A549 (cell line): Measurements from ENCODE around the gene PRDX5. TPM values are rescaled to one million over a fixed set of nuclear protein-coding genes. Genes with fewer than 3 reads are reported as not detected.

Source experiments
- ATAC-seq, 2 experiments: fragments of 200-7000 bp in 1 of 2; fragments of >200 bp in 1 of 2; cut with Nextera tagmentation in 1 of 2; cut with Tn5 transposase in 1 of 2; 3 replicates each; pipeline versions ENCODE4 v1.8.0 to v1.9.1; 2018 to 2020; ENCODE audit warnings: mild to moderate bottlenecking in 1 of 2, moderate library complexity in 1 of 2
- CTCF ChIA-PET: fragments of 300-600 bp; sonication (Branson Sonifier 250); formaldehyde crosslinking; extraction: SDS; loops from one replicate; lab custom pipeline; 2021; ENCODE audit warnings: antibody characterized with exemption, inconsistent platforms; lab: Yijun Ruan, JAX
- POLR2A ChIA-PET: fragments of 350-600 bp; formaldehyde crosslinking; extraction: SDS; loops from one replicate; lab custom pipeline; 2021; ENCODE audit warnings: antibody characterized with exemption, inconsistent platforms; lab: Yijun Ruan, JAX
- DNase-seq, 2 experiments: peaks; one replicate each; pipeline versions ENCODE4 v3.0.0 to v3.0.0-alpha.2; 2011 to 2016; ENCODE audit warnings: low read depth in 1 of 2, low spot score in 1 of 2
- FAIRE-seq: peaks from 2 replicates; lab custom pipeline; 2011; peaks lifted over from hg19 to GRCh38; lab: Jason Lieb, UNC
- H3K27ac ChIP-seq, 2 experiments: fragments of >200 bp; sonication (Bioruptor Twin); formaldehyde crosslinking; 3 replicates each; pipeline ENCODE4 v1.5.1; 2016 to 2017
- H3K4me1 ChIP-seq: fragments of >200 bp; sonication (Bioruptor Twin); formaldehyde crosslinking; 3 replicates; pipeline ENCODE4 v1.6.1; 2016
- H3K4me2 ChIP-seq: fragments of >200 bp; sonication (Bioruptor Twin); formaldehyde crosslinking; 3 replicates; pipeline ENCODE4 v1.6.1; 2016
- H3K4me3 ChIP-seq: fragments of >200 bp; sonication (Bioruptor Twin); formaldehyde crosslinking; 3 replicates; pipeline ENCODE4 v1.5.1; 2016
- H3K9me3 ChIP-seq: fragments of >200 bp; sonication (Bioruptor Twin); formaldehyde crosslinking; 3 replicates; pipeline ENCODE4 v1.6.1; 2016
- BCL3 ChIP-seq: fragments of >200 bp; sonication (Bioruptor Twin); formaldehyde crosslinking; IDR thresholded peaks from 3 replicates; pipeline ENCODE4 v1.6.1; 2016
- BHLHE40 ChIP-seq: IDR thresholded peaks from 2 replicates; pipeline ENCODE4 v1.6.1; 2012; ENCODE audit warnings: low read depth, low read length, inconsistent platforms
- CBX8 ChIP-seq: fragments of 200-600 bp; sonication (generic); IDR thresholded peaks from 2 replicates; pipeline ENCODE4 v1.6.1; 2016
- CEBPB ChIP-seq, 2 experiments: fragments of >200 bp in 1 of 2; sonication (Bioruptor Twin) in 1 of 2; formaldehyde crosslinking in 1 of 2; IDR thresholded peaks; 2 replicates each; pipeline ENCODE4 v1.6.1; 2012 to 2016
- CHD2 ChIP-seq: fragments of 150-350 bp; IDR thresholded peaks from 2 replicates; pipeline ENCODE4 v1.6.1; 2014; ENCODE audit warnings: low read length; ENCODE audit not compliant: partially characterized antibody
- CHD4 ChIP-seq: fragments of 200-600 bp; sonication (generic); IDR thresholded peaks from 2 replicates; pipeline ENCODE4 v1.6.1; 2016; ENCODE audit warnings: antibody characterized with exemption, mild to moderate bottlenecking, borderline replicate concordance
- E2F6 ChIP-seq: IDR thresholded peaks from 2 replicates; pipeline ENCODE4 v1.6.1; 2012; ENCODE audit warnings: low read depth, borderline replicate concordance
- EHF ChIP-seq: fragments of 250-450 bp; sonication (Bioruptor Pico); IDR thresholded peaks from 2 replicates; pipeline ENCODE4 v1.5.0; 2020; ENCODE audit warnings: mild to moderate bottlenecking
- FOSB ChIP-seq: fragments of 250-450 bp; sonication (Bioruptor Pico); IDR thresholded peaks from 2 replicates; pipeline ENCODE4 v1.5.0; 2020; ENCODE audit warnings: mild to moderate bottlenecking, moderate library complexity
- GATA3 ChIP-seq: IDR thresholded peaks from 2 replicates; pipeline ENCODE4 v1.6.1; 2012; ENCODE audit warnings: borderline replicate concordance
- HES2 ChIP-seq: fragments of >200 bp; sonication (Bioruptor Twin); formaldehyde crosslinking; IDR thresholded peaks from 2 replicates; pipeline ENCODE4 v1.6.1; 2016
- HOXB13 ChIP-seq: fragments of 250-450 bp; sonication (Bioruptor Pico); IDR thresholded peaks from 2 replicates; pipeline ENCODE4 v1.5.0; 2020; ENCODE audit warnings: low read depth, mild to moderate bottlenecking, moderate library complexity
- HOXB5 ChIP-seq: fragments of 250-450 bp; sonication (Bioruptor Pico); IDR thresholded peaks from 2 replicates; pipeline ENCODE4 v1.5.0; 2020; ENCODE audit warnings: mild to moderate bottlenecking, moderate library complexity
- JUN ChIP-seq, 2 experiments: fragments of >200 bp; sonication (Bioruptor Twin); formaldehyde crosslinking; IDR thresholded peaks; 2 replicates in 1 of 2; 3 replicates in 1 of 2; pipeline ENCODE4 v1.6.1; 2016 to 2017
- JUNB ChIP-seq: fragments of >200 bp; sonication (Bioruptor Twin); formaldehyde crosslinking; IDR thresholded peaks from 2 replicates; pipeline ENCODE4 v1.6.1; 2016
- KDM1A ChIP-seq: fragments of 200-600 bp; sonication (generic); IDR thresholded peaks from 2 replicates; pipeline ENCODE4 v1.6.1; 2016; ENCODE audit warnings: low read depth, mild to moderate bottlenecking
- KDM5A ChIP-seq: fragments of 200-600 bp; sonication (generic); IDR thresholded peaks from 2 replicates; pipeline ENCODE4 v1.6.1; 2016; ENCODE audit warnings: antibody characterized with exemption, mild to moderate bottlenecking
- MAFK ChIP-seq: fragments of 450-650 bp; IDR thresholded peaks from 2 replicates; pipeline ENCODE4 v1.6.1; 2014; ENCODE audit not compliant: partially characterized antibody
- MAX ChIP-seq: IDR thresholded peaks from 2 replicates; pipeline ENCODE4 v1.6.1; 2012
- MYC ChIP-seq: IDR thresholded peaks from 2 replicates; pipeline ENCODE4 v1.6.1; 2012; ENCODE audit warnings: mild to moderate bottlenecking, inconsistent platforms, low read length, improper control_type of control experiment, borderline replicate concordance
- NR3C1 ChIP-seq: fragments of >200 bp; sonication (Bioruptor Twin); formaldehyde crosslinking; IDR thresholded peaks from 3 replicates; pipeline ENCODE4 v1.6.1; 2017
- RARB ChIP-seq: fragments of 250-450 bp; sonication (Bioruptor Pico); IDR thresholded peaks from 2 replicates; pipeline ENCODE4 v1.8.0; 2021; ENCODE audit warnings: mild to moderate bottlenecking, moderate library complexity
- SREBF2 ChIP-seq: fragments of 450-650 bp; IDR thresholded peaks from 2 replicates; pipeline ENCODE4 v1.6.1; 2014; ENCODE audit warnings: mild to moderate bottlenecking, moderate library complexity
- TP53 ChIP-seq: fragments of 250-450 bp; sonication (Bioruptor Pico); IDR thresholded peaks from 2 replicates; pipeline ENCODE4 v1.5.0; 2021; ENCODE audit warnings: mild to moderate bottlenecking, moderate library complexity
- USF2 ChIP-seq: fragments of 450-650 bp; IDR thresholded peaks from 2 replicates; pipeline ENCODE4 v1.6.1; 2014; ENCODE audit warnings: antibody characterized with exemption
- ZC3H11A ChIP-seq: fragments of 450-650 bp; IDR thresholded peaks from 2 replicates; pipeline ENCODE4 v1.6.1; 2014; ENCODE audit warnings: antibody characterized with exemption, mild to moderate bottlenecking
- WGBS: methylation state at CpG from one replicate; pipeline ENCODE4 v1.1.6; 2017; ENCODE audit errors: missing lambda C conversion rate; 5-methylcytosine and 5-hydroxymethylcytosine counted together
- polyA plus RNA-seq, 4 experiments: library from polyadenylated mRNA; depleted of rRNA in 3 of 4; stranded (reverse); fragments of >200 nt; fragmentation: RNase III in 1 of 4; extraction: RNeasy Plus Mini Kit Qiagen cat#74134 plus additional on column Dnase treatment in 1 of 4; gene quantifications; 2 replicates in 3 of 4; 3 replicates in 1 of 4; pipeline ENCODE4 v1.2.3, GENCODE V29; 2011 to 2017
- TF ChIP-seq, protein P1 (sequence below): fragments of >200 bp; sonication (Bioruptor Twin); formaldehyde crosslinking; IDR thresholded peaks from 3 replicates; pipeline ENCODE4 v1.5.1; 2016
- TF ChIP-seq, protein P2 (sequence below): fragments of 250-450 bp; sonication (Bioruptor Pico); IDR thresholded peaks from 2 replicates; pipeline ENCODE4 v1.5.0; 2020; ENCODE audit warnings: low read depth, mild to moderate bottlenecking, moderate library complexity
- TF ChIP-seq, protein P3 (sequence below): IDR thresholded peaks from 2 replicates; pipeline ENCODE4 v1.6.1; 2012

The PRDX5 gene
- polyA plus RNA-seq, 2 of the 4 experiments (the other 2 are of a cell fraction), result 377 to 491 TPM

DNA sequence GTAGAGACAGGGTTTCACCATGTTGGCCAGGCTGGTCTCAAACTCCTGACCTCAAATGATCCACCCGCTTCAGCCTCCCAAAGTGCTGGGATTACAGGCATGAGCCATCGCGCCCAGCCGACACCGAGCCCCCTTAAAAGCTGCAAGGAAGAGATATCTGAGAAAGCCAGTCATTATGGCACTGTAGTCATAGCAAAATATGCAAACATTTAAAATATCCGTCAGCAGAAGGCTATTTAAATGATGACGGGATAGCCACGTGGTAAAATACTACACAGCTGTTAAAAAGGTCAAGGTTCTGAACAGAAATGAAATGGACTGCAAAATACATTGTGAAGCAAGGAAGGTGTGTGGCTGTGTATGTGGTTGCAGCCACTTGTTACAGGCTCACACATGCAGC lies 15.6 kb downstream of the PRDX5 start:
- Histone ChIP-seq H3K27ac (peak overlapping the region in 1 of 2 experiments; percentile 91; a peak in 2 of 6 replicates), H3K4me3 (no peak overlapping the region), H3K4me1 (peaks cover 36% of the 10 kb centered on the region), H3K4me2 (no peak overlapping the region), H3K9me3 (no peaks in the 10 kb centered on the region)
- 96% methylated on average over 8 of the region's 8 CpGs for WGBS
- no peak for FAIRE-seq
- no peak for ATAC-seq
- DNase-seq, result no peak
- CTCF ChIA-PET, result interaction anchor here (2.2 to 33.9 kb wide), 4 partner anchors 11 to 37 kb away, joined by 5 to 996 read pairs (median 177); partner anchors contain the start of genes CATSPERZ, CCDC88B, ESRRA and PRDX5
- TF ChIP-seq E2F6 (no peak), EHF (CRISPR knock-in tag) (no peak), CHD4 (no peak), FOSB (CRISPR knock-in tag) (no peak), SREBF2 (no peak), HOXB13 (no peak), JUNB (no peak), RARB (CRISPR knock-in tag) (no peak), MAFK (no peak), KDM5A (no peak)
- TF ChIP-seq, protein P1, sequence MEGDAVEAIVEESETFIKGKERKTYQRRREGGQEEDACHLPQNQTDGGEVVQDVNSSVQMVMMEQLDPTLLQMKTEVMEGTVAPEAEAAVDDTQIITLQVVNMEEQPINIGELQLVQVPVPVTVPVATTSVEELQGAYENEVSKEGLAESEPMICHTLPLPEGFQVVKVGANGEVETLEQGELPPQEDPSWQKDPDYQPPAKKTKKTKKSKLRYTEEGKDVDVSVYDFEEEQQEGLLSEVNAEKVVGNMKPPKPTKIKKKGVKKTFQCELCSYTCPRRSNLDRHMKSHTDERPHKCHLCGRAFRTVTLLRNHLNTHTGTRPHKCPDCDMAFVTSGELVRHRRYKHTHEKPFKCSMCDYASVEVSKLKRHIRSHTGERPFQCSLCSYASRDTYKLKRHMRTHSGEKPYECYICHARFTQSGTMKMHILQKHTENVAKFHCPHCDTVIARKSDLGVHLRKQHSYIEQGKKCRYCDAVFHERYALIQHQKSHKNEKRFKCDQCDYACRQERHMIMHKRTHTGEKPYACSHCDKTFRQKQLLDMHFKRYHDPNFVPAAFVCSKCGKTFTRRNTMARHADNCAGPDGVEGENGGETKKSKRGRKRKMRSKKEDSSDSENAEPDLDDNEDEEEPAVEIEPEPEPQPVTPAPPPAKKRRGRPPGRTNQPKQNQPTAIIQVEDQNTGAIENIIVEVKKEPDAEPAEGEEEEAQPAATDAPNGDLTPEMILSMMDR, result no peak
- POLR2A ChIA-PET, result interaction anchor here (2.8 kb wide), 1 partner anchor 16 kb away, joined by 45 read pairs; the partner anchor contains the start of genes PRDX5 and TRMT112

DNA sequence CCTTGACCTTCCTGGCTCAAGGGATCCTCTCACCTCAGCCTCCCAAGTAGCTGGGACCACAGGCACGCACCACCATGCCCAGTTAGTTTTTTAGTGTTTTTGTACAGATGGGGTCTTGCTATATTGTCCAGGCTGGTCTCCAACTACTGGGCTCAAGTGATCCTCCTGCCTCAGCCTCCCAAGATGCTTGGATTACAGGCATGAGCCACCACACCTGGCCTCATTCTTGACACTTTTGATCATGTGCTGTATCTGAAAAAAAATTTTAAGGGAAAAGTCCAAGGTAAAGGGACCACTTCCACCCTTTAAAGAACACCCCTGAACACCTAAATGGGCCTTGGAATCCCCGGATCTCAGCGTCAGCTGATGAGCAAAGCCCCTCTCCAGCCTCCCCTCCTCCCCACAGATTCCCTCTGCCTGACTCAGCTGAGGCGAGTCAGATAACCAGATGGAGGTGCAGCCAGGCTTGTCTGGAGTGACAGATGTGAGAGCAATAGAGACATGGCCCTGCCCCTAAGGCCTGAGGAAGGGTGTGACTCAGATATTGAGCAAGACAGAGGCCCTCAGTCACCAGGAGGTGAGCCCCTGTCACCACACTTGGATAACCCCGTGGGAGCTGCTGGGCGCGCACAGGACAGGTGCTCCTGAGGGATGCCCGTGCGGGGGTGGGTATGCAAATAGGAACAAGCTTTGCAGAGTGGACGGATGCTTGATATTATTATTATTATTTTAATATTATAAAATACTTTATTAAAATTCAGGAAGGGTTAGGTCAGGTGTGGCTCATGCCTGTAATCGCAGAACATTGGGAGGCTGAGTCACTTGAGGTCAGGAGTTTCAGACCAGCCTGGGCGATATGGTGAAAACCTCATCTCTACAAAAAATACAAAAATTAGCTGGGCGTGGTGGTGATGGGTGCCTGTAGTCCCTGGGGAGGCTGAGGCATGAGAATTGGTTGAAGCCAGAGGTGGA lies 17.1 kb downstream of the PRDX5 start:
- Histone ChIP-seq H3K4me3 (no peak overlapping the region), H3K9me3 (no peaks in the 10 kb centered on the region), H3K4me1 (peaks cover 36% of the 10 kb centered on the region), H3K4me2 (peak overlapping the region; percentile 70), H3K27ac (peak overlapping the region; percentile 51 to 91)
- peak; percentile 96 to 97 for DNase-seq
- FAIRE-seq, result no peak
- ChIA-PET CTCF (interaction anchor here (1.0 to 33.9 kb wide), 6 partner anchors 9 to 25 kb away, joined by 3 to 996 read pairs (median 6); partner anchors contain the start of genes CATSPERZ, ESRRA, PRDX5 and TRMT112), POLR2A (interaction anchor here (0.8 to 1.8 kb wide), 3 partner anchors 18 to 31 kb away, joined by 3 to 19 read pairs (median 4); partner anchors contain the start of genes PRDX5 and TRMT112)
- peak; percentile 87 to 94 for ATAC-seq
- WGBS, result 8% methylated on average over 13 of the region's 13 CpGs
- TF ChIP-seq MAX (0 out of 2 replicates have a peak, but pooled peaks have one; percentile 53), NR3C1 (no peak), JUNB (peak; percentile 88), HES2 (0 out of 2 replicates have a peak, but pooled peaks have one; percentile 56), CEBPB (IDR thresholded peaks at IDR 0.05) (peak; percentile 92 to 98), KDM1A (peak; percentile 80; the same call in 1 of the 2 replicates), HOXB5 (CRISPR knock-in tag) (0 out of 2 replicates have a peak, but pooled peaks have one; percentile 54), USF2 (peak; percentile 44; the same call in 1 of the 2 replicates), GATA3 (peak; percentile 75; the same call in 1 of the 2 replicates), JUN (IDR thresholded peaks at IDR 0.05) (peak; percentile 44 to 65; a peak in 2 of 5 replicates), CHD2 (peak; percentile 21), MYC (peak; percentile 56; the same call in 1 of the 2 replicates), TP53 (no peak), BHLHE40 (0 out of 2 replicates have a peak, but pooled peaks have one; percentile 31), MAFK (peak; percentile 44), ZC3H11A (no peak), BCL3 (0 out of 3 replicates have a peak, but pooled peaks have one; percentile 24), CBX8 (no peak)
- TF ChIP-seq, protein P2, sequence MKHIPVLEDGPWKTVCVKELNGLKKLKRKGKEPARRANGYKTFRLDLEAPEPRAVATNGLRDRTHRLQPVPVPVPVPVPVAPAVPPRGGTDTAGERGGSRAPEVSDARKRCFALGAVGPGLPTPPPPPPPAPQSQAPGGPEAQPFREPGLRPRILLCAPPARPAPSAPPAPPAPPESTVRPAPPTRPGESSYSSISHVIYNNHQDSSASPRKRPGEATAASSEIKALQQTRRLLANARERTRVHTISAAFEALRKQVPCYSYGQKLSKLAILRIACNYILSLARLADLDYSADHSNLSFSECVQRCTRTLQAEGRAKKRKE (CRISPR knock-in tag), result no peak
- TF ChIP-seq, protein P3, sequence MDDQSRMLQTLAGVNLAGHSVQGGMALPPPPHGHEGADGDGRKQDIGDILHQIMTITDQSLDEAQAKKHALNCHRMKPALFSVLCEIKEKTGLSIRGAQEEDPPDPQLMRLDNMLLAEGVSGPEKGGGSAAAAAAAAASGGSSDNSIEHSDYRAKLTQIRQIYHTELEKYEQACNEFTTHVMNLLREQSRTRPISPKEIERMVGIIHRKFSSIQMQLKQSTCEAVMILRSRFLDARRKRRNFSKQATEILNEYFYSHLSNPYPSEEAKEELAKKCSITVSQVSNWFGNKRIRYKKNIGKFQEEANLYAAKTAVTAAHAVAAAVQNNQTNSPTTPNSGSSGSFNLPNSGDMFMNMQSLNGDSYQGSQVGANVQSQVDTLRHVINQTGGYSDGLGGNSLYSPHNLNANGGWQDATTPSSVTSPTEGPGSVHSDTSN, result peak; percentile 88
